ENCODE data around the gene CARD11.

CARD11 gene

GRCh38 chr7:3019801-3020200 is 23.9 kb downstream of the CARD11 start:
- DNase-seq = no peak

- DNase-seq = no peak
Measured at GRCh38 chr7:3013975-3014792, 29.5 kb downstream of the CARD11 start.

GRCh38 chr7:3011211-3011852 is 32.3 kb downstream of the CARD11 start:
- DNase-seq = no peak

- no peak for DNase-seq
Measured at GRCh38 chr7:3010161-3010560, 33.5 kb downstream of the CARD11 start.

GRCh38 chr7:3009086-3009485 is 34.6 kb downstream of the CARD11 start:
- DNase-seq = no peak

GRCh38 chr7:3008386-3008785 is 35.3 kb downstream of the CARD11 start:
- no peak for DNase-seq

- DNase-seq = no peak
Measured at GRCh38 chr7:3007696-3008095, 36.0 kb downstream of the CARD11 start.

GRCh38 chr7:3005257-3005656 is 38.4 kb downstream of the CARD11 start:
- no peak for DNase-seq

- DNase-seq = no peak
Measured at GRCh38 chr7:3003936-3004335, 39.7 kb downstream of the CARD11 start.

GRCh38 chr7:3002631-3003030 is 41.0 kb downstream of the CARD11 start:
- DNase-seq = no peak

- no peak for DNase-seq
Measured at GRCh38 chr7:3000566-3000965, 43.1 kb downstream of the CARD11 start.

GRCh38 chr7:2999078-2999500 is 44.6 kb downstream of the CARD11 start:
- no peak for DNase-seq

- no peak for DNase-seq
Measured at GRCh38 chr7:2997014-2997413, 46.7 kb downstream of the CARD11 start.

GRCh38 chr7:2996141-2996540 is 47.5 kb downstream of the CARD11 start:
- no peak for DNase-seq

- no peak for DNase-seq
Measured at GRCh38 chr7:2993868-2994267, 49.8 kb downstream of the CARD11 start.

- no peak for DNase-seq
Measured at GRCh38 chr7:2993396-2993795, 50.3 kb downstream of the CARD11 start.

GRCh38 chr7:2990949-2991470 is 52.7 kb downstream of the CARD11 start:
- DNase-seq = no peak

GRCh38 chr7:2986561-2986960 is 57.1 kb downstream of the CARD11 start:
- no peak for DNase-seq

- no peak for DNase-seq
Measured at GRCh38 chr7:2985866-2986265, 57.8 kb downstream of the CARD11 start.

- DNase-seq = no peak
Measured at GRCh38 chr7:2984091-2984490, 59.6 kb downstream of the CARD11 start.

GRCh38 chr7:2983586-2983985 is 60.1 kb downstream of the CARD11 start:
- DNase-seq = no peak

GRCh38 chr7:2982831-2983230 is 60.8 kb downstream of the CARD11 start:
- peak; percentile 47 to 50 for DNase-seq

GRCh38 chr7:2982401-2982800 is 61.3 kb downstream of the CARD11 start:
- no peak for DNase-seq

- no peak for DNase-seq
Measured at GRCh38 chr7:2981103-2981480, 62.6 kb downstream of the CARD11 start.
